RWPE1 (cell line): ENCODE data around the gene PITPNC1.

ENCODE experiments used
- CTCF ChIA-PET: fragments of 350-600 bp; sonication (Branson Sonifier 250); formaldehyde crosslinking; extraction: SDS; loops from one replicate; lab custom pipeline; 2021; lab: Yijun Ruan, JAX
- POLR2A ChIA-PET: fragments of 400-600 bp; formaldehyde crosslinking; extraction: SDS; loops from one replicate; lab custom pipeline; 2020; ENCODE audit warnings: antibody characterized with exemption; ENCODE audit not compliant: low non-redundant PET; lab: Yijun Ruan, JAX
- DNase-seq: peaks from one replicate; pipeline ENCODE4 v3.0.0; 2012; ENCODE audit warnings: low spot score
- H3K27ac ChIP-seq: fragments of 450-650 bp; 2 replicates; pipeline ENCODE4 v1.5.1; 2017
- CTCF ChIP-seq: fragments of 450-650 bp; conservative IDR thresholded peaks from 2 replicates; pipeline ENCODE4 v1.5.1; 2017; ENCODE audit warnings: low read depth, mild to moderate bottlenecking

The PITPNC1 gene

GRCh38 chr17:67359960-67360791 lies 16.9 kb upstream of the PITPNC1 start:
- no peak overlapping the region for H3K27ac ChIP-seq
- CTCF ChIA-PET: no interaction called here
- POLR2A ChIA-PET: no interaction called here

GRCh38 chr17:67360880-67361279 lies 16.2 kb upstream of the PITPNC1 start:
- ChIA-PET POLR2A (no interaction called here), CTCF (no interaction called here)
- DNase-seq: peak; percentile 26
- TF ChIP-seq CTCF: no peak
- H3K27ac ChIP-seq: peak overlapping the region; percentile 61

More at GRCh38 chr17:67359960-67360791, 16.9 kb upstream of the PITPNC1 start:
- DNase-seq: no peak
- TF ChIP-seq CTCF: no peak; the same call in 1 of the 2 replicates

- DNase-seq: no peak
- CTCF ChIA-PET: interaction anchor here (0.5 to 1.4 kb wide), 2 partner anchors 114 to 336 kb away, joined by 3 to 4 read pairs; no protein-coding TSS in a partner anchor
- POLR2A ChIA-PET: no interaction called here
- no peak for TF ChIP-seq CTCF
- H3K27ac ChIP-seq: peak overlapping the region; percentile 21; the same call in 1 of the 2 replicates
Observed at GRCh38 chr17:67362173-67362572, 14.9 kb upstream of the PITPNC1 start.

- no peak for TF ChIP-seq CTCF
- POLR2A ChIA-PET: no interaction called here
- no peak for DNase-seq
- peak overlapping the region; percentile 59 for H3K27ac ChIP-seq
- CTCF ChIA-PET: interaction anchor here (0.5 to 0.7 kb wide), 2 partner anchors 14 to 165 kb away, joined by 3 read pairs; no protein-coding TSS in a partner anchor
Observed at GRCh38 chr17:67364847-67365737, 12.0 kb upstream of the PITPNC1 start.

- DNase-seq: no peak
- ChIA-PET CTCF (interaction anchor here (0.5 to 0.7 kb wide), 2 partner anchors 13 to 165 kb away, joined by 3 read pairs; no protein-coding TSS in a partner anchor), POLR2A (no interaction called here)
- no peak for TF ChIP-seq CTCF
- peak overlapping the region; percentile 89 for H3K27ac ChIP-seq
Observed at GRCh38 chr17:67365738-67366192, 11.3 kb upstream of the PITPNC1 start.
